GM18508 (cell line): ENCODE measurements around the gene ACBD7.

Experiments
- ATAC-seq: cut with Tn5 transposase; IDR thresholded peaks from one replicate; pipeline ENCODE4 v1.9.1; 2021; ENCODE audit warnings: moderate number of reproducible peaks; ENCODE audit not compliant: insufficient read depth, unreplicated experiment

The ACBD7 gene

GRCh38 chr10:15088428-15089261 lies at the start of gene ACBD7:
ACBD7 (minus strand) TSS chr10:15088776; CDS start chr10:15088728, 48 bp downstream.
- peak; percentile 75 for ATAC-seq

- no peak for ATAC-seq
These were observed 49.1 kb upstream of the ACBD7 start for GRCh38 chr10:15137636-15138035.

GRCh38 chr10:15137036-15137359 lies 48.4 kb upstream of the ACBD7 start:
- ATAC-seq: no peak

- no peak for ATAC-seq
These were observed 47.8 kb upstream of the ACBD7 start for GRCh38 chr10:15136129-15137035.

- ATAC-seq: no peak
These were observed 42.8 kb upstream of the ACBD7 start for GRCh38 chr10:15131330-15131729.

GRCh38 chr10:15124908-15125307 lies 36.3 kb upstream of the ACBD7 start:
- ATAC-seq: no peak

- no peak for ATAC-seq
These were observed 35.6 kb upstream of the ACBD7 start for GRCh38 chr10:15124190-15124589.

- no peak for ATAC-seq
These were observed 35.2 kb upstream of the ACBD7 start for GRCh38 chr10:15123749-15124184.

GRCh38 chr10:15122477-15123030 lies 34.0 kb upstream of the ACBD7 start:
- peak; percentile 94 for ATAC-seq

- ATAC-seq: no peak
These were observed 33.1 kb upstream of the ACBD7 start for GRCh38 chr10:15121707-15122106.

GRCh38 chr10:15120523-15120922 lies 31.9 kb upstream of the ACBD7 start:
- no peak for ATAC-seq

GRCh38 chr10:15118615-15119014 lies 30.0 kb upstream of the ACBD7 start:
- no peak for ATAC-seq

- no peak for ATAC-seq
These were observed 27.6 kb upstream of the ACBD7 start for GRCh38 chr10:15116225-15116624.

- no peak for ATAC-seq
These were observed 25.2 kb upstream of the ACBD7 start for GRCh38 chr10:15113766-15114165.

- no peak for ATAC-seq
These were observed 24.1 kb upstream of the ACBD7 start for GRCh38 chr10:15112657-15113056.

GRCh38 chr10:15106352-15107013 lies 17.9 kb upstream of the ACBD7 start:
- no peak for ATAC-seq

- ATAC-seq: no peak
These were observed 14.9 kb upstream of the ACBD7 start for GRCh38 chr10:15103513-15103912.

GRCh38 chr10:15099886-15100285 lies 11.3 kb upstream of the ACBD7 start:
- ATAC-seq: no peak

- ATAC-seq: peak; percentile 71
These were observed 8.6 kb upstream of the ACBD7 start, which contains the start of gene RPP38 for GRCh38 chr10:15097011-15097812. RPP38 (plus strand) TSS chr10:15097355; CDS start chr10:15103315, 5,960 bp downstream.

GRCh38 chr10:15096661-15097010 lies 8.1 kb upstream of the ACBD7 start:
- peak; percentile 3 for ATAC-seq
